Activated T-cell treated with anti-CD3 and anti-CD28 coated beads for 24 hours (primary cell): ENCODE results near the gene WDSUB1.

Experiments
- DNase-seq: peaks from one replicate; pipeline ENCODE4 v3.0.0-alpha.2; 2020; ENCODE audit warnings: low read depth

WDSUB1 gene

DNA sequence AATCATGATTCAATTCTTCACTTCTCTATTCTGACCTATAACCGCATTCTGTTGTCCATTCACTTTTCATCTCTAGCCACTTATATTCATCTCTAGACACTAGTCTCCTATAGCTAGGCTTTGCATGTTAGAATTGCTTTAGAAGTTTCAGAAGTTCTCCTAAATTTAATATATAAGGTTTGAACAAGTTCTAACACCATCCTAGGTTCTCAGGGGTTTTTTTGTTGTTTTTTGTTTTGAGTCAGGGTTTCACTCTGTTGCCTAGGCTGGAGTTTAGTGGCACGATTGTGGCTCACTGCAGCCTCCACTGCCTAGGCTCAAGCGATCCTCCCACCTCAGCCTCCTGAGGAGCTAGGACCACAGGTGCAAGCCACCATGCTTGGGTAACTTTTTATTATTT lies 19.9 kb downstream of the WDSUB1 start:
- no peak for DNase-seq

DNA sequence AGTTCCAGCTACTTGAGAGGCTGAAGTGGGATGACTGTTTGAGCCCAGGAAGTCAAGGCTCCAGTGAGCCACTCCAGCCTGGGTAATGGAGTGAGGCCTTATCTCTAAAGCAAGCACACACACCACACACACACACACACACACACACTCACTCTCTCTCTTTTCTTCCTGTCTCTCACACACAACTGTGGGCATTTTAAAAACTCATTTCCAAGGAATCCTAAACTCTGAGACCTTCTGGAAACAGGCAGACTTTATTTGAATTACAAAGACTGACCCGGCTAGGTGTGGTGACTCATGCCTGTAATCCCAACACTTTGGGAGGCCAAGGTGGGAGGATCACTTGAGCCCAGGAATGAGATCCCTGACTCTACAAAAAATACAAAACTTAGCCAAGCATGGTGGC lies 21.3 kb downstream of the WDSUB1 start:
- DNase-seq: no peak

DNA sequence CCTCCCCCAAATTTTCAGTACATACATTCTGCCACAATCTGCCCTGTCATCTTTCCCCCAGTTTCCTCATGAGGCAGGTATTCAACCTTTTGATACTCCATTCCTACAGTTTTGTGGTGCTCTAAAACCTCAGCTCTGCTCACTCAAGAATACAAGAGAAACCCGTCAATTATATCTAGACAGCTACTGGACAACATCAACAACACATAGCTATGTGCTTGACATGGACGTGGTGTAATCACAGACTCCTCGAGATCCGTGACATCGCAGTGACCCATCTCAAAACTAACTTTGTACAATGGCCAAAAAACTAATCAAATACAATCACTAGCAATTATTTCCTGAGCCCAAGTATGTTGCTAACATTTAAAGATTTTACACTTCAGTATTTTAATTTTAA lies 23.6 kb downstream of the WDSUB1 start:
- DNase-seq: no peak

DNA sequence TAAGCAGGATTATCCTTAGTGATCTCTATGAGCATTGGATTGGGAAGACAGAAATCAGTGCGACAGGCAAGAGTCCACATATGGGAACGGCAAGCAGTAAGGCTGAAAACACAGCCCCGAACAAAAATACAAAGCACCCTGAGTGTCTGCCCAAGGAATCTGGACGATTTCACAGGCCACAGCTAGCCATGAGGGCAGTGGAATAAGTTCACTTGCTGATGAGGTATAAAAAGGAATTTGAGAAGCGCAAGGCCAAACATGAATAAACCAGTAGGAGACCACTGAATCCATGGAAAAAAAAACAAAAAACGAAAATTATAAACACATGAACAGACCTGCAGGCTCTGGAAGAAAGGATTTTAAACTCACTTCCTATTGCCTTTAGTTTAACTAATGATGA lies 24.3 kb downstream of the WDSUB1 start:
- DNase-seq: no peak

DNA sequence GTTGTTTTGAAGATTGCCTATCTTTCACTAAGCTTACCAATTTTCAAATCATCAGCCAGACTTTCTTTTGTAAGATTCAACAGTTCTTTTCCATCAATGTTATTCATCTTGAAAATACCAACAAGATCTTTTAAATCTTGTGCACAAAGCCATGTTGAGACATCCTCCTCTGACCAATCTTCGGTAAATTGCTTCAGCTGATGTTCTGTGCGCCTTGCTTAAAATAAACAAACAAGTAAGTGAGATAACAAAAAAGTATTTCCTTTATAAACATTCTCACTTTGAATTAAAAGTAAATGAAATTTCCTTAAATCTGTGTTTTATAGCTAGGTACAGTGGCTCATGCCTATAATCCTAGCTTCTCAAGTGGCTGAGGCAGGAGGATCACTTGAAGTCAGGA lies 30.3 kb downstream of the WDSUB1 start:
- no peak for DNase-seq

DNA sequence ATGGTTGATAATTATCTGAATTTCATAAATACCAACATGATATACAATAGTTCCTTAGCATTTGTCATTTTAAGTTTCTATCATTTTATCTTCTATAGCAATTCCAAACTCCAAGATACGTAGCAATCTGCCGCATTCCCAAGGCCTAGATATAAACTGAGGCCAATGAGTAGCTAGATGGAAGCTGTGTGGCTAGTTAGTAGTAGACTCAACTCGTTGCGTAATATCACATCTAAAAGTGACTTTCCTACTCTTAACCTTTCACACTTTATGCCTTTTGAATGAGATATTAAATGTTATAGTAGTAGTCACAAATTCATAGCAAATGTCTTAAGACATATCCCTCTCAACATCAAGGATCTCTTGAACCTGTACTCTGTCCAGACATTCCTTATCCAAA lies 33.6 kb downstream of the WDSUB1 start:
- DNase-seq: no peak

DNA sequence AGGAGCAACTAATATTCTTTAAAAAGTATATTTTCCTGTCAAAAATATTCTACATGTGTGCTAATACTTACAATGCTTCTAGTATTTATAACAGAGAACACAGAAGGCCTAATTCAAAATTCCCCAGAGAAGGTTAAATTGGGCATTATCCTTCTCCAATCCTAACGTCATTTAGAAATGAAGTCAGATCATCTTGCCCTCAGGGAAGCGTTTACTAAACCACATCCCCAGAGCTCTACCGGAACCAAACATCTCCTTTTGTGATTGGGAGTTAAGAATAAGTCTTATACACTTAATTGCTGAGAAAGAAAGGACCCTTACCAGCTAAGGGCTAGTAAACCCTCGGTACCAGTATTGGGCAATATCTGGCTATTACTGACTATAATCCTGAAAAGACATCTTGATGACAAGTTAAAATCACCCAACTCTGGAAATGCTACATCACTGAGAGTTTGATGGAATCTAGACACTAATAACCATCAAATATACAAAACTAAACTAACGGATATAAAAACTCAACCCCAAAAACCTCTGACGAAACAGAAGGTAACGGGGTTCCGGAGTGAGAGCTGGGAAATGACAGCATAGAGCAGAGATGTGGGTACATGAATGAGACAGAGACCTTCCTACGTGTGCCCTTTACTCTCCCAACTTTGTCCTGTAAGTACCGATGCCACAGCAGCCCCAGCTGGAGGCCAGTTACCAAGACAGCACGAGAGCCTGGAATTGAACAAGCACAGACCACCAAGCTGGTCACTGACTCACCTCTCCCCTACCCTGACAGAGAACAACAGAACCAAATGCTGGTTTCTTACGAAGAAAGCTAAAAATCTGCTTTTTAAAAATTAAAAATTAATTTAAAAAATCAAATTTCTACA lies 35.0 kb downstream of the WDSUB1 start:
- no peak for DNase-seq

DNA sequence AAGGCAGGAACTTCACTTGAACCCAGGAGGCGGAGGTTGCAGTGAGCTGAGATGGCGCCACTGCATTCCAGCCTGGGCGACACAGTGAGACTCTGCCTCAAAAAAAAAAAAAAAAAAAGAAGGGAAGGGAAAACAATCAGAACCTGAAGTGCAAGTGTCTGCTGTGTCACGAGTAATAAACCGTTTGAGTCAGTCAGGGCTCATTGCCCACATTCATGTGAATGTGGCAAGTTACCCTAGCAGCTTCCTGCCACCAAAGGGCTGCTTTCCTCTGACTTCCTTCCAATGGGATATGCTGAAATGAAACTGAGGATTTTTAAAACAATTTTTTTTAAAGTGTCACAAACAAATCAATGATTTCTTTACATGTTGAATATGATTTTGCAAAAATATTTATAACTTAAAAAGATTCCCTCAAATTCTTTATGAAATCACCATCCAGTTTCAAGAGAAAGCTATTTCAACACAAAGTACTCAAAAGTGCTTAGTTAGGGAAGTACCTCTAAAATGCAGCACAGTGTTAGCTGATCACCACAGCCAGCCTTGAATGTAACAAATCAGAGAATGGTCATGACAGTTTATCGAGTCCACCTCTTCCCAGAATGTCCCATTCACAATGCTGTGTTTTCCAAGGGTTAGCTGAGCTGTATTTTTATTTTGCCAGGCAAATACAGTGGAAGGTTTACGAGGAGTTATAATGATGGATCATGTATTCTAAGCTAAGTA lies 36.4 kb downstream of the WDSUB1 start:
- no peak for DNase-seq

DNA sequence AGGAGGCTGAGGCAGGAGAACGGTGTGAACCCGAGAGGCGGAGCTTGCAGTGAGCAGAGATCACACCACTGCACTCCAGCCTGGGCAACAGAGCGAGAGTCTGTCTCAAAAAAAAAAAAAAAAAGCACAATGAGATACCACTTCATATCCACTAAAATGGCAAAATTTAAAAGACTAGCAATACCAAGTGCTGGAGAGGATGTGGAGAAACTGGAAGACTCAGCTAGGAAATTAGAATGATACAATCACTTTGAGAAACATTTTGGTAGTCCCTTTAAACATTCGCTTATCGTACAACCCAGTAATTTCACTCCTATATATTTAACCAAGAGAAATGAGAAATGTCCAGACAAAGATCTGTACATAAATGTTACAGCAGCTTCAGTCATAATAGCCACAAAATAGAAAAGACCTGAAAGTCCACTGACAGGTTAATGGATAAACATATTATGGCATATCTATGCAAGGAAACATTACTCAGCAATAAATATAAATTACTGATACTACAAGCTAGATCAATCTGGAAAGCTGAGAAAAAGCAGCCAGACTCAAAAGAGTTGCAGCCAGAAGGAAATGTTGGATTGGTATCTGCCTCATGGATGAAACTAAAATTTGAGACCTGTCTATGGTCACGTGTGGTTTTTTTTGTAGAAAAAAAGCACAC lies 40.0 kb downstream of the WDSUB1 start:
- no peak for DNase-seq

DNA sequence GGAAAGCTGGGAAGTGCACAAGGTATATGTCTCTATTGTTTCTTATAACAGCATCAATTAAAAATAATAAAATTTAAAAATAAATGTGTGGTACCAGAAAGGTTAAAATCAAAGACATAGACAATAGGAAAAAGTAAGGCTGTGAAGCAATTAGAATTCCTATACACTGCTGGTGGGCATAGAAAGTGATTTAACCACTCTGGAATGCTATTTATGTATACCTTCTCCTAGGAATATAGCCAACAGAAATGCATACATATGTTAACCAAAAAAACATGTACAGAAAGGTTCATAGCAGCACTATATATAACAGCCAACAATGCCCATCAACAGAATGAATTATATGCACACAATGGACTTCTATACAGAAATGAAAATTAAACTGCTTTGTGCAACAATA lies 43.0 kb downstream of the WDSUB1 start:
- DNase-seq: no peak

DNA sequence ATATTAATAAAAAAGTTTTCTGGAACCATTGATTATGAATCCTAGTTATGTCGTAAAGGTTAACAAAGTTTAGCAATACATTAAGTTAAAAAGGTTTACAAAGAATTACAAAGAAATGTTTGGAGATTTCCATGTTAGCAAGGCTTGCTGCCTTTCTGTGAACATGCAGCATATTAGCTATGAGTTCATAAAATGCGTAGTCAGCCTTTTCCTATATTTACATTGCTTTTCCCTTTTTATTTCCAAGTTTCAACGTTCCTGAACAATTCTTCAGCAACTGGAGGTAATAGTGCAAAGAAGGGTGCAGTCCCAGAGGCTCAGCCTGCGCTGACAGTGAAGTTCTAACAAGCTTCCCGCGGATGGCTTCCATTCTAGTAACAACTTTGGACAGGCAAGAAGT lies 51.6 kb downstream of the WDSUB1 start:
- no peak for DNase-seq

DNA sequence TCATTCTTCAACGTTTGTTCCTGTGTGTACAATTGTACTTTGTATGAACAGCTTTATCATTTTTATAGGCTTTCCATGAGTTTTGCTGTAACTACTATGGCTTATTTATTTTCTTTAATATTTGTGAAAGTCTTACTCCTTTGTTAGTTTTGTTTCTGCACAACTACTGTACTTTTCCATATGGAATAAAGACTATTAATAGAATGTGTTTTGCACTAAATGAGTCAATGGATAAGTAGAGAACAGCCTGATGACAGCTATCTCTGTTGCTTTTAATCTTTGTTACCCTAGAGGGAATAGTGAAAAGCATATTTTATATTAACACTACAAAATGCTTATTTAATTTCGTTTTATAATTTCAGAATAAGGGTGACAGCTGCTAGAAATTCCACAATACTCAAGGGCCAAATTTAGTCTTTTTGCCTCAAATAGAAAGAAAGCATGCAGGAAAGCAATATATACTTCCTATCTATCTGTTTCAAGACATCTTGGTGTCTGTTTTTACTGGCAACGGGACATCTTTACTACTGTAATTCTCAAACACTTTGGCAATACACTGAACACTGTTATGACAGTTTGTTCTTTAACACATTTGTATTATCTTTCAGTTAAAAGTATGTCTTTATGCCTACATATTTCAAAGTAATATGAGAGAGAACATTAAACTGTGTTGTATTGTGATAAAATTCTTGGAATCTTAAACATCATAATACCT lies 53.9 kb downstream of the WDSUB1 start:
- DNase-seq: no peak

DNA sequence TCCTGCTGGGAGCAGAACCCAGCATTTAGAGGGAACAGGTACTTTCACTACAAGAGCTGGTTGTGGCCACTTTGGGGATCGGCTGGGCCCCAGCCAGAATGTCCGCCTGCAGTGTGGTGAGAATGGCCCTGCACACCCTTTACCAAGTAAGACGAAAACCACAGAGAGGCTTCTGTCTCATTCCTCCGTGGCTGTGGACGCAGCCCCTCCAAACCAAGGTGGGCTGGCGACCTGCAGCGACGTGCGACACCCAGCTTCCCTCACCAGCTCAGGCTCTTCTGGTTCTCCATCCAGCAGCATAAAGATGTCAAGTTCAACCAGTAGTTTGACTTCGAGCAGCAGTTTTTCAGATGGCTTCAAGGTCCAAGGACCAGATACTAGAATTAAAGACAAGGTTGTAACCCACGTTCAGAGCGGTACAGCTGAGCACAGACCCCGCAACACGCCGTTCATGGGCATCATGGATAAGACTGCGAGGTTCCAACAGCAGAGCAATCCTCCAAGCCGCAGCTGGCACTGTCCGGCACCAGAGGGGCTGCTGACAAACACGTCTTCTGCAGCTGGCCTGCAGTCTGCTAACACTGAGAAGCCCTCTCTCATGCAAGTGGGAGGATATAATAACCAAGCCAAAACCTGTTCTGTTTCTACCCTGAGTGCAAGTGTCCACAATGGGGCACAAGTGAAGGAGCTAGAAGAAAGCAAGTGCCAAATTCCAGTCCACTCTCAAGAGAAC lies 56.2 kb downstream of the WDSUB1 start:
- no peak for DNase-seq

DNA sequence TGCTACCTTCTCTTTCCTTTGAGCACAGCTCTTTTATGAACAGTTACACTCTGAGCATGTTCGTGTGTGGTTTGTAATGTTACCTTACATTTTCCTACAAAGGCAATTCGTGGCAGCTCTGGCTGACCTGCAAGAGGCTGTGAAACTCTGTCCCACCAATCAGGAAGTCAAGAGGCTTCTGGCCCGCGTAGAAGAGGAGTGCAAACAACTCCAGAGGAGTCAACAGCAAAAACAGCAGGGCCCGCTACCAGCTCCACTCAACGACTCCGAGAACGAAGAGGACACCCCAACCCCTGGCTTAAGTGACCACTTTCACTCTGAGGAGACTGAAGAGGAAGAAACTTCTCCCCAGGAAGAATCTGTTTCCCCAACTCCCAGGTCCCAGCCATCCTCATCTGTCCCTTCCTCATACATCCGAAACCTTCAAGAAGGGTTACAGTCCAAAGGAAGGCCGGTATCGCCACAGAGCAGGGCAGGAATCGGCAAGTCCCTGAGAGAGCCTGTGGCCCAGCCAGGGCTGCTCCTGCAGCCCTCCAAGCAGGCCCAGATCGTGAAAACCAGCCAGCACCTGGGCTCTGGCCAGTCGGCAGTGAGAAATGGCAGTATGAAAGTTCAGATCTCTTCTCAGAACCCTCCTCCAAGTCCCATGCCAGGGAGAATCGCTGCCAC lies 56.9 kb downstream of the WDSUB1 start:
- DNase-seq: no peak

DNA sequence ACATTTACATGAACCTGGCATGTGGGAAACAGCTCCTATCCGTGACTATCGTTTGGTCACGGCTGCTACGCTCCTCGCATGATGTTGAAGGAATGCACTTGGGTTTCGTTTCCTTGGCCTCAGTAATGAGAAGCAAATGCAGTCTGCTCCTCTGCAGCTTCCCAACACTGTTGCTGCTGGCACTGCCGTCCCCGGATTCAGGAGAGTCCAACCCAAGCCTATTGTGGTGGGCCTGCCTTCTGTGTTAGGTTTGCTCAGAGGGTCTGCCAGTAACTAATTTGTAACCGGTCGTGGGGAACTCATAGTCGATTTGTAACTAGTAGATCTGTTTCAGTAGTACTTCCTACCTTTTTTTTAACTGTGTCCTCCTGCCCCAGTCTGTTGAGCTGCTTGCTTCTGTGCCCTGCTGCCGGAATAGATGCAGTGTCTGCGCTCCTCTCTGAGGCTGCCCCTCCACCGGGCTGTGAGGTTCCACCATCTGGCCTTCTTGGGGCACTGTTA lies 58.4 kb downstream of the WDSUB1 start:
- DNase-seq: no peak

DNA sequence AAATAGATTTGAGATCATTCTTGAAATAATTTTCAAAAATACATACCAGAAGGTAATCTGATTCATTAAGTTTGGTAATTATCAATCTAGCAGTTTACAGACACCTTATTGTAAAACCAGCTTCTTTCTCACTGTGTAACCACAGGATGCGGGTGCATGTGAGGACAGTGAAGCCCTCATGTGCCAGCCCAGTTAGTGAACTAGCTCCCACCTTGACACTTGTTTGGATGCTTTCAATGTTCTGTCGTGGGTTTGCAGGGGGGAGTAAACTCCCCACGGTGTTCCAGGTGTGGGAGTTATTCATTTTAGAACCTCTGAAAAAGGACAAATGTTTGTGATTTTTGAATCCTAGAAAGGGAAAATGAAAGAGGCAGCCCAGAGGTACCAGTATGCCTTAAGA lies 59.0 kb downstream of the WDSUB1 start:
- no peak for DNase-seq

DNA sequence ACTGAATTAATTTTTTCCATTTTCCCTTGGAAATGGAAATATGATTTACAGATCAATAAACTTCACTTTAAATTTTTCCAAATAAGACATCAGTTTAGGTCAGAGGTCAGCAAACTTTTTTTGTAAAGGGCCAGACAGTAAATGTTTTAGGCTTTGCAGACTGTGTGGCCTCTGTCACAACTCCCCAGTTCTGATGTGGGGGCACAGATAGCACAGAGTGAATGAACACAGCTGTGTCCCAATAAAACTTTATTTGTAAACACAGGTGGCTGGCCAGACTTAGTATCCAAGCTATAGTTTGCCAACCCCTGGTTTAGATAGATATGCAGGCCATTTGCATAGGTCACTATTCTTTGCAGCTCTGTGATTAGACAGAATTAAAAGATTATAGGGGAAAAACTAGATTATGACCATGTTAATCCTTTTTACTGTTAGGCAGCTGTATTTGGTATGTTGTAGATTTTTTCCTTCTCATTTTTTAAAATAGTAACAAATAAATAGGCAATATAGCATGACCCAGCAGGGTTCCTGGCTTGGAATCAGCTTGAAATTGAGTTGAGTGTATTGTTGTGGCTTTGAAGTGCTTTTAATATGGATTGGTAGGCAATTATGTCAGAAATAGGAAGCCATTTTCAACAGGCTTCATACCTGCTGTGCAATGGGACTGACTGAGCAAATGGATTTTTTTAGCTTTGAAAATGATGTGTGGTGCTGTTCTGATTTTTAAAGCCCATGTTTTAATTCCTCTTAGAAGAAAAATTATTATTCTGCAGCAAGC lies 59.7 kb downstream of the WDSUB1 start:
- DNase-seq: no peak

DNA sequence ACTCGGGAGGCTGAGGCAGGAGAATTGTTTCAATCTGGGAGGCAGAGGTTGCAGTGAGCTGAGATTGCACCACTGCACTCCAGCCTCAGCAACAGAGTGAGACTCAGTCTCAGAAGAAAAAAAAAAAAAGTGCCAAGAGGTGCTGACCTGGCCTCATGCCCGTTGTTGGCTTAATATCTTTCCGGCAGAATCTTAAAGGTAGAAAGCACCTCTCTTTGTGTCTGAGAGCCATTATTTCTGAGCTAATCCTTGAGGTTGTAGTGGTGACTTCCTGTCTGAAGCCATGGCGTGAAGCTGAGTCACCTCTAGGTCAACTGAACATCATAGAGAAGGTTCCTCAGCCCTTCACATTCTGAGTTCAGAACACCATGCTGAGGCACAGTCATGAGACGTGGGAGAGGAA lies 60.4 kb downstream of the WDSUB1 start:
- no peak for DNase-seq

DNA sequence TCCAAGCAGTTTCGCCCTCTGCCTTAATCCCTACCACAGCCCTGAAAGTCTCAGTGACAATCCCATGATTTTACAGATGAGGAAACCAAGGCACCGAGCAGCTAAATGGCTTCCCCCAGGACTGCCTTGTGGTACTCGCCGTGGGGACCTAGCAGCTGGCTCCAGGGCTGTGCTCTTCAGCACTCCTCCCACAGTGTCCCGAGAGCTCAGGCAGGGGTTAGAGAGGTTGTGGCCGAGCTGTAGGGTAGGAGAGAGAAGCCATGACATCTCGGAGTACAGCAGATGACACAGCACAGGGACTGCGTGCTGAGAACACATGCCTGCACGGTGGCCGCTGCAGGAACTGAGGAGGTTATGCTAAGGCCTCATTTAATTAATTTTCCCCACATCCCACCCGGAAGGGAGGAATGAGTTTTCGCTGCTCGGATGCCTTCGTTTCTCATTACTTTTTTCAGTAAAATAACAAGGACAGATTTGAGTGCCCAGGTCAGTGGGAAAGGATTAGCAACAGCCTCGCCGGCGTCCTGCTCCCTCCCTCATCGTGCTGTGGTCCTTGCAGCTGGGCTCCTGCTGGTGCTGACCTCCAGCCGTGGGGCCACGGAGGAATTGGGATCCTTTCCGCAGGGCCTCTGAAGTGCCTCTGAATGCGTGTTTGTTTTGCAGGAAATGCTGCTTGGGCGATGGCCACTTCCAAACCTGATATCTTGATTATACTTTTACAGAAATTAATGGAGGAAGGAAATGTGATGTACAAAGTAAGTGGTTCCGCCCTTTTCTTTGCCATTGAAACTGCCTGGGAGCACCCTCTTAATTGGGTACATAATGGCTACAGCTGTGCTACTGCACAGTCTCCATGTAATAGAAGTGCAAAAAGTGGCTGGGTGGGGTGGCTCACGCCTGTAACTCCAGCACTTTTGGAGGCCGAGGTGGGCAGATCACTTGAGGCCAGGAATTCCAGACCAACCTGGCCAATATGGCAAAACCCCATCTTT lies 61.2 kb downstream of the WDSUB1 start:
- no peak for DNase-seq
